Neuronal stem cell (in vitro differentiated cells): Measurements from ENCODE around the gene SYNDIG1.

Experiments
- DNase-seq: peaks from one replicate; pipeline ENCODE4 v3.0.0-alpha.2; 2013; ENCODE audit warnings: low spot score
- H2AFZ ChIP-seq: one replicate; pipeline ENCODE4 v1.6.1; 2013; ENCODE audit warnings: mild to moderate bottlenecking, low read length, inconsistent platforms
- H2AK5ac ChIP-seq: 2 replicates; pipeline ENCODE4 v1.6.1; 2013; ENCODE audit warnings: low read depth, mild to moderate bottlenecking, inconsistent platforms, low read length, moderate library complexity, mixed read lengths
- H2BK120ac ChIP-seq: 2 replicates; pipeline ENCODE4 v1.6.1; 2013; ENCODE audit warnings: low read depth, mild to moderate bottlenecking, inconsistent platforms, low read length, moderate library complexity, mixed read lengths
- H2BK12ac ChIP-seq: one replicate; pipeline ENCODE4 v1.6.1; 2013; ENCODE audit warnings: low read length, inconsistent platforms
- H2BK15ac ChIP-seq: 2 replicates; pipeline ENCODE4 v1.6.1; 2013; ENCODE audit warnings: mild to moderate bottlenecking, low read length, inconsistent platforms, mixed read lengths
- H2BK5ac ChIP-seq: one replicate; pipeline ENCODE4 v1.6.1; 2013; ENCODE audit warnings: inconsistent platforms, mild to moderate bottlenecking, low read length, moderate library complexity
- H3K14ac ChIP-seq: one replicate; pipeline ENCODE4 v1.6.1; 2013; ENCODE audit warnings: low read length, inconsistent platforms
- H3K18ac ChIP-seq: 2 replicates; pipeline ENCODE4 v1.6.1; 2013; ENCODE audit warnings: low read length, inconsistent platforms
- H3K23ac ChIP-seq: 2 replicates; pipeline ENCODE4 v1.6.1; 2013; ENCODE audit warnings: low read depth, mild to moderate bottlenecking, mixed read lengths, low read length, inconsistent platforms; ENCODE audit not compliant: poor library complexity
- H3K27ac ChIP-seq: replicated peaks from 3 replicates; pipeline ENCODE4 v1.5.1; 2013; ENCODE audit warnings: low read length, inconsistent platforms
- H3K27me3 ChIP-seq, 3 experiments: 2 replicates each; pipeline ENCODE4 v1.6.1; 2013; ENCODE audit warnings: low read length in 3 of 3, mild to moderate bottlenecking in 2 of 3, inconsistent platforms in 1 of 3, low read depth in 1 of 3, mixed read lengths in 1 of 3, moderate library complexity in 1 of 3; ENCODE audit not compliant: control insufficient read depth in 3 of 3, insufficient read depth in 3 of 3
- H3K36me3 ChIP-seq, 2 donors: replicated peaks in 1 of 2; 2 replicates each; pipeline ENCODE4 v1.6.1; 2013; ENCODE audit warnings: low read length in 2 of 2; ENCODE audit not compliant: control insufficient read depth in 2 of 2, insufficient read depth in 2 of 2
- H3K4ac ChIP-seq: 2 replicates; pipeline ENCODE4 v1.6.1; 2013; ENCODE audit warnings: inconsistent platforms, mild to moderate bottlenecking, low read length, moderate library complexity
- H3K4me1 ChIP-seq, 2 donors: 1 replicate in 1 of 2; 2 replicates in 1 of 2; pipeline ENCODE4 v1.6.1; 2013; ENCODE audit warnings: low read length in 2 of 2, low read depth in 1 of 2; ENCODE audit not compliant: control insufficient read depth in 2 of 2, insufficient read depth in 1 of 2
- H3K4me2 ChIP-seq: one replicate; pipeline ENCODE4 v1.6.1; 2013; ENCODE audit warnings: mild to moderate bottlenecking, low read length, inconsistent platforms; ENCODE audit not compliant: insufficient read depth, poor library complexity, severe bottlenecking
- H3K4me3 ChIP-seq, 2 donors: 2 replicates each; pipeline ENCODE4 v1.5.1; 2013; ENCODE audit warnings: low read length in 2 of 2, mild to moderate bottlenecking in 2 of 2, inconsistent platforms in 1 of 2, moderate library complexity in 1 of 2
- H3K79me1 ChIP-seq: one replicate; pipeline ENCODE4 v1.6.1; 2013; ENCODE audit warnings: low read depth, mild to moderate bottlenecking, inconsistent platforms, low read length, moderate library complexity
- H3K9ac ChIP-seq: one replicate; pipeline ENCODE4 v1.6.1; 2013; ENCODE audit warnings: mild to moderate bottlenecking, low read depth, low read length, inconsistent platforms; ENCODE audit not compliant: poor library complexity
- H3K9me3 ChIP-seq, 2 donors: replicated peaks in 1 of 2; 2 replicates each; pipeline versions ENCODE3 to v1.6.1; 2013; ENCODE audit warnings: low read length in 2 of 2, mild to moderate bottlenecking in 2 of 2, inconsistent platforms in 1 of 2, low read depth in 1 of 2, mixed read lengths in 1 of 2, moderate library complexity in 1 of 2; ENCODE audit not compliant: control insufficient read depth in 2 of 2, insufficient read depth in 1 of 2
- H4K8ac ChIP-seq: one replicate; pipeline ENCODE4 v1.6.1; 2013; ENCODE audit warnings: low read depth, mild to moderate bottlenecking, inconsistent platforms, low read length, moderate library complexity
- H4K91ac ChIP-seq: one replicate; pipeline ENCODE4 v1.6.1; 2013; ENCODE audit warnings: low read length, low read depth, mild to moderate bottlenecking, inconsistent platforms; ENCODE audit not compliant: poor library complexity
- WGBS, 2 donors: extraction: QIAGEN DNeasy Blood & Tissue Kit; methylation state at CpG; one replicate each; pipeline ENCODE4 v1.1.7; 2013; ENCODE audit warnings: missing lambda C conversion rate in 2 of 2, mixed read lengths in 1 of 2; ENCODE audit not compliant: insufficient read length in 2 of 2, insufficient replicate concordance in 1 of 2; ENCODE audit errors: extremely low coverage in 2 of 2; 5-methylcytosine and 5-hydroxymethylcytosine counted together

The SYNDIG1 gene

GRCh38 chr20:24654425-24654824, 185.0 kb downstream of the SYNDIG1 start:
- Histone ChIP-seq H3K4me2 (no peak overlapping the region), H3K36me3 (no peaks in the 10 kb centered on the region), H4K91ac (no peak overlapping the region), H3K23ac (no peak overlapping the region), H3K4me3 (no peak overlapping the region), H3K14ac (no peak overlapping the region), H3K27me3 (no peaks in the 10 kb centered on the region), H3K18ac (no peak overlapping the region), H2BK15ac (no peak overlapping the region), H4K8ac (no peak overlapping the region), H2BK120ac (no peak overlapping the region), H2AFZ (no peak overlapping the region), H3K4ac (no peak overlapping the region), H3K9me3 (no peaks in the 10 kb centered on the region), H2BK12ac (no peak overlapping the region), H3K27ac (no peak overlapping the region), H2BK5ac (no peak overlapping the region), H3K79me1 (no peaks in the 10 kb centered on the region), H3K9ac (no peak overlapping the region), H2AK5ac (no peak overlapping the region), H3K4me1 (no peaks in the 10 kb centered on the region)
- DNase-seq, result no peak
- no CpG with 5 or more reads among the region's 1 CpG for WGBS, 2 donors

- H3K4me3 ChIP-seq, result no peak overlapping the region
- WGBS, 2 donors, result no CpG with 5 or more reads among the region's 12 CpGs
- no peaks in the 10 kb centered on the region for H3K36me3 ChIP-seq
- DNase-seq, result no peak
- no peaks in the 10 kb centered on the region for H3K27me3 ChIP-seq
- H3K23ac ChIP-seq, result peak overlapping the region; percentile 8
- no peaks in the 10 kb centered on the region for H3K9me3 ChIP-seq
- peak overlapping the region; percentile 78 for H2BK120ac ChIP-seq
- H2AK5ac ChIP-seq, result peak overlapping the region; percentile 23
- H3K79me1 ChIP-seq, result no peaks in the 10 kb centered on the region
- H4K91ac ChIP-seq, result no peak overlapping the region
- no peak overlapping the region for H2BK15ac ChIP-seq
- no peak overlapping the region for H2AFZ ChIP-seq
- H2BK12ac ChIP-seq, result no peak overlapping the region
- H3K4me2 ChIP-seq, result no peak overlapping the region
- no peak overlapping the region for H3K14ac ChIP-seq
- no peak overlapping the region for H3K27ac ChIP-seq
- peaks cover 0 to 4% of the 10 kb centered on the region in 2 donors for H3K4me1 ChIP-seq
- no peak overlapping the region for H2BK5ac ChIP-seq
- no peak overlapping the region for H3K4ac ChIP-seq
- no peak overlapping the region for H4K8ac ChIP-seq
- H3K18ac ChIP-seq, result no peak overlapping the region
- H3K9ac ChIP-seq, result no peak overlapping the region
Observed at GRCh38 chr20:24656391-24656790, 187.0 kb downstream of the SYNDIG1 start.

DNA sequence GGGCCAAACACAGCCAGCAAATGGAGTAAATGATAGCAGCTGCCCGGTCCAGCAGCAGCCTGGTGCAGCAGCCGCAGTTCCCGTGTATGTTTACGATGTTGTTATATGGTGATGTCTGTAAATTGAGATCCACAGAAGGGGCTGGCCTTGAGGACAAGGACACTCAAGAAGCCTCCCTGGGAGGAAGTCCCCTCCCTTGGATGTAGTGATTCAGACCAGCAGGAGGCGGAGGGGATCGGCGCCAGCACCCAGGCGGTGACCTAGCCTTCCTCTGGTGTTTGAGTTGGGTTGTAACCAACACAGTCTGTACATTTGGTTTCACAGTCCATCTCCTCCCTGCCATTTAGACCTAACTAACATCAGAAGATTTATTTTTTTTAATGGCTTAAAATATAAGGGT, 187.8 kb downstream of the SYNDIG1 start:
- no peaks in the 10 kb centered on the region for H3K79me1 ChIP-seq
- no CpG with 5 or more reads among the region's 8 CpGs for WGBS, 2 donors
- no peak overlapping the region for H3K27ac ChIP-seq

GRCh38 chr20:24657878-24658620, 188.6 kb downstream of the SYNDIG1 start:
- Histone ChIP-seq H2BK120ac (no peak overlapping the region), H3K9me3 (no peaks in the 10 kb centered on the region), H2AK5ac (no peak overlapping the region), H3K9ac (no peak overlapping the region), H2BK15ac (no peak overlapping the region), H3K27me3 (no peaks in the 10 kb centered on the region), H3K14ac (no peak overlapping the region), H3K36me3 (no peaks in the 10 kb centered on the region), H3K4me1 (peaks cover 0 to 4% of the 10 kb centered on the region in 2 donors), H3K4ac (no peak overlapping the region), H3K27ac (no peak overlapping the region), H2AFZ (no peak overlapping the region), H3K4me2 (no peak overlapping the region), H4K8ac (no peak overlapping the region), H2BK5ac (no peak overlapping the region), H2BK12ac (no peak overlapping the region), H3K18ac (peak overlapping the region; percentile 29), H3K23ac (no peak overlapping the region), H3K4me3 (no peak overlapping the region), H4K91ac (no peak overlapping the region), H3K79me1 (no peaks in the 10 kb centered on the region)
- DNase-seq, result no peak
- no CpG with 5 or more reads among the region's 27 CpGs for WGBS, 2 donors

More for the DNA sequence above, 187.8 kb downstream of the SYNDIG1 start:
- no peak for DNase-seq
- Histone ChIP-seq H3K14ac (no peak overlapping the region), H2BK5ac (no peak overlapping the region), H3K27me3 (no peaks in the 10 kb centered on the region), H2BK120ac (no peak overlapping the region), H2AK5ac (no peak overlapping the region), H3K4me2 (no peak overlapping the region), H3K4ac (no peak overlapping the region), H3K4me1 (peaks cover 0 to 4% of the 10 kb centered on the region in 2 donors), H4K8ac (no peak overlapping the region), H3K23ac (no peak overlapping the region), H2BK12ac (no peak overlapping the region), H3K18ac (no peak overlapping the region), H3K9ac (no peak overlapping the region), H2AFZ (no peak overlapping the region), H3K9me3 (no peaks in the 10 kb centered on the region), H3K4me3 (no peak overlapping the region), H3K36me3 (no peaks in the 10 kb centered on the region), H4K91ac (no peak overlapping the region), H2BK15ac (no peak overlapping the region)
